CD4-positive, alpha-beta T cell treated with Interleukin-6 for 4 hours (primary cell): ENCODE results near the gene MTHFD1L.
"Not testable (repeated sequence)": the region's sequence is repeated elsewhere in the genome, so short reads cannot be mapped to it uniquely, and the experiment has no call there.

Experiments
- DNase-seq: peaks from one replicate; pipeline ENCODE4 v3.0.0-alpha.2; 2020; ENCODE audit warnings: mixed read lengths

The MTHFD1L gene

GRCh38 chr6:151045511-151046222 is 180.2 kb downstream of the MTHFD1L start:
- not testable (repeated sequence) for DNase-seq

- DNase-seq = no peak
Measured at GRCh38 chr6:151051164-151051563, 185.7 kb downstream of the MTHFD1L start.

DNA sequence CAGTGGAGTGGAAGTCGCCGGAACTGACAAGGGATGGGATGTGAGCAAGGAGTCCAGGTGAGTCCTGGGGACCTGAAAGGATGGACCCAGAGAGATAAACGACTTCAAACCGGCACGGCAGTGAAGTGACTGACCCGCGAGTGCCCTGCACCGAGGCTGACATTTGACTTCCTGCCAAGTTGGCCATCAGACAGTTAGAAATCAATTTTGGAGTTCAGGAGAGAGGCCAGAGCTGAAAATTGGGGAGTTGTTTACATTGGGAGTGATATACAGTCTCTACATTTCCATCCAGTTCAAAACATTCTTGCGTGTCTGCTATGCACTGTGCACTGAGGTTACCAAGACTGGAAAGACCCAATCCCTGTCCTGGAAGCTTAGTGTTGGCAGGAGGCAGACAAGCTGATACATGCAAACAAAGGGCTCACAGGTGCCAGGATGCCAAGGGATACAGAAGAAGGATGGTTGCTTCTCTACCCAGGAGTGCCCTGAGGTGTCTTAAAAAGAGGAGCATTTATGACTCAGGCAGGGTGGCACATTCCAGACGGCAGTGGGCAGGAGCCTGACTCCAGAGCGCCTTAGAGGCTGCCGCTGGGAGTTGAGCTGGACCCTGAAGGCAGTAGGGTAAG is 186.6 kb downstream of the MTHFD1L start:
- no peak for DNase-seq

- DNase-seq = no peak
Measured at GRCh38 chr6:151054306-151054705, 188.8 kb downstream of the MTHFD1L start.

DNA sequence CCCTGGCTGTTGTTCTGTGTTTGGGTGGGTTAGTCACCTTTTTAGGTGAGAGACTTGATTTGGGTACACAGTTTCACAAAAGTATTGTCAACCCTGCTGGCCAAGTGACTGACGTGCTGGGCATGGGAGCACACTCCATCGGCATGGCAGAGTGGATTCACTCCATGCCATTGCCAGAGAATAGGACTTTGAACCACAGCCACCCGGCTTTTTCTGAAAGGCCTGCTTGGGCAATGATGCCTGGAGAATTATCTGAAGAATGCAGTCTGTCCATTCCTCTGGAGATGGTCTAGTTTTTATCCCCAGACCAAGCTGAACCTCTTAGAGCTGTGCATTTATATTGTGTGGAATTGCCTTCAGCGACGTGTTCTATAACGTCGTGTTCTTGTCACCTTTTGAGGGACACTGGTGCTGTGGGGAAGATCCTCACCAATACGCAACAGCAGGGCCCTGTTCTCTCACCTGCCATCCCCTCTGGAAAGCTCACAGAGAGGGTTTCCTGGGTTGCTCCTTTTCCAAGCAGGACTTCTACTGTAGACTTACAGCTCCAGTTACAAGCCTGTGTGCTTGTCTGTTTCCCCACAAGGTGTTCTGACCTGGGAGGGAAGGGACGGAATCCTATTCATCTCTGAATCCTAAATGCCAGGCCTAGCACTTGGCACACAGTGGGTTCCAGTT is 190.9 kb downstream of the MTHFD1L start:
- no peak for DNase-seq

DNA sequence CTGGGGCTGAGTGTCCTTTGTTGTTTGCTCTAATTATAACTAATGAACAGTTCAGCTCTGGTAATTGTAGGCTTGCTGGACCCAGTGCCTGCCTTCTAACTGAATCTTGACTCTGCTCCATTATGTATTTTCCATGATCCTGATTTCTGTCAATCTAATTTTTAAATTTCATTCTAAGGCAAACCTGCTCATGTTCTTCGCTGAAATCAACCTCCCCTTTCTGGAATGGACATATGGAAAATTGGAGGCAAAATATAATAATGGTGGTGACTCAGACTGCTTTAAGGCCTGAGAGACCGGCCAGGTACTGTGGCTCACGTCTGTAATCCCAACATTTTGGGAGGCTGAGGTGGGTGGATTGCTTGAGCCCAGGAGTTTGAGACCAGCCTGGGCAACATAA is 191.6 kb downstream of the MTHFD1L start:
- DNase-seq = no peak

- no peak for DNase-seq
Measured at GRCh38 chr6:151058021-151058733, 192.7 kb downstream of the MTHFD1L start.

DNA sequence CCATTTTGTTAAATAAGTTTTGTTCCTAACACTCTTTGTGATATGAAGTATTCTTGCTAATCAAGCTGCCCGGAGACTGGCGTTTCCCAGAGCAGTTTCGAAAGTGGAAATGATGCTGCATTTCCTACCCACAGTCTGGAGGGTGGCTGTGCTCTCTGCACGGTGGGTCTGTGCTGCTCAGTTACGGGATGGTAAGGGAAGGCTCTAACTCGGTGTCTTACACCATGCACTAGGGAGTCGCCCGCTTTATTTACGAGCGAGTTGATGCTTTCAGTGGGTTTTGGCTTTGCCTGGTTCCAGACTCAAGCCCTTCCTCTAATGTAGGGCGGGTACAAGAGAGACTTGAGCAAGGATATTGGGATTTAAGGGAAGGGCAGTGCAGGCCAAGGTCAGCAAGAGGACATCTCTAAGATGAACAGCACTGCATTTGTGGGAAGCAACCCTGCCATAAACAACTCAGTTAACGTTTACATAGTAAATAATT is 194.2 kb downstream of the MTHFD1L start:
- DNase-seq = no peak

DNA sequence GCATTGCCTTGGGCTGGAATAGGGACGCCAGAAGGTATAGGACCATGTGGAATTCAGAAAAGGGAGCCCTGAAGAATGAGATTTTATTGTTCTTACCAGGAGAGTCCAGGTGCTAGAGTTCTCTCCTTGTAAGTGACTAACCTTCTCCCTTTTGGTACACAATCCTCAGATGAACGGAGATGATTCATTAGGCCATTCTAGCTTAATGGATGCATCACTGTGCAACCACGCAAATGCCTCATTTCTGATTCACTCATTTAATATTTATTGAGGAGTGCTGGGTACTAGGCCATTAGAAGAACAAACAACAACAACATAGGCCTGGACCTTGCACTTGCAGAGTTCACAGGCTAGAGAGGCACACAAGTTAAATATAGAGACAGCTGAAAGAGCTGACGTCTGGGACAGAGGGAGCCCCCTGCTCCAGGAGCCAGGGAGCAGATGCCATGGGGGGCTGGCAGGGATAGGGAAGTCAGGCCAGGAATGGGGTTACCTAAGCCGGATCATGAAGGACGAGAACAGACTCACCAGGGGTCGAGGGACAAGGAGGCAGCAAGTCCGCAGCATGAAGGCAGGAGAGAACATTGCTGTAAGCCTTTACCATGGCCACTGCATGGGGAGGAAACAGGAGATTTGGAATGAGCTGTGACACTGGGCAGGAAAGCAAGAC is 194.7 kb downstream of the MTHFD1L start:
- DNase-seq = no peak

- DNase-seq = no peak
Measured at GRCh38 chr6:151060766-151061531, 195.4 kb downstream of the MTHFD1L start.

DNA sequence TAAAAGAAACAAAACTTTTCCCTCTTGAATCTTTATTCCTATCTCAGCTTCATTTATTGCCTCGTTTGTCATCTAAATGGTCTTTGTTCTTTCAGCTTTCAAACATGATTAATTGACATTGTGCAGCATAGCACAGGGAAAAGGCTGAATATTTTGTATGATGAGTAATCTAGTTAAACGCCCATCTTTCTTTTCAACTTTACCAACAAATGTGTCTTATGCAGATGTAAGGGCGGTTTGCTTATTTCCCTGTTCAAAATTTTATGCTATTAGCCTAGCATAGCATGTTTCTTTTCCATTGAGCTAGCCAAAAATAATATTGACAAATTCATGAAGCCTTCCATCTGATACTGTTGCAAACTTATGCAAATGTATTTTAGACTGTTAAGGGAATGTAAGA is 197.8 kb downstream of the MTHFD1L start:
- no peak for DNase-seq

DNA sequence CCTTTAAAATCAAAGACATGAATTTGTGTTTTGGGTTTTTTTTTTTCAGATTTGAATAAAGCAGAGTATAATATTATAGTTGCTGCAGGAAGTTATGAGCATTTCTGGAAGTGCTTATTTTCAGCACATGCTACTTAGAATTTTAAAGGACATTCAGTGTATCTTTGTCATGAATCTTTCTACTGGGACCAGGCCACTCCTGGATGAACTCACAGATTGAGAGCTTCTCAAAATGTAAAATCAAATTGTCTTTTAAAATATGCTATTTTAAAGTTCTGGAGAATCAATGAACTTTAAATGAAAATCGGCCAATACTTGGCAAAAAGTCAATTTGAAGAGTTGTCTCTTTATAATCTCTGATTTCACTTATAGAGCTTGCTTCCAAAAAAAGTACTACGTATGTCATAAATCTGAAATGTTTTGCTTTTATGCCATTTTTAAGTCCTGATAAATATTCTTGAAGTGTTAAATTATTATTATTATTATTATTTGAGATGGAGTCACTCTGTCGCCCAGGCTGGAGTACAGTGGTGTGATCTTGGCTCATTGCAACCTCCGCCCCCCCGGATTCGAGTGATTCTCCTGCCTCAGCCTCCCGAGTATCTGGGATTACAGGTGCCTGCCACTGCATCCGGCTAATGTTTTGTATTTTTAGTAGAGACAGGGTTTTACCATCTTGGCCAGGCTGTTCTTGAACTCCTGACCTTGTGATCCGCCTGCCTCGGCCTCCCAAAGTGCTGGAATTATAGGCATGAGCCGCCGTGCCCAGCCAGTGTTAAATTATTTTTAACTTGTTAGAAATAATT is 198.5 kb downstream of the MTHFD1L start:
- DNase-seq = no peak

DNA sequence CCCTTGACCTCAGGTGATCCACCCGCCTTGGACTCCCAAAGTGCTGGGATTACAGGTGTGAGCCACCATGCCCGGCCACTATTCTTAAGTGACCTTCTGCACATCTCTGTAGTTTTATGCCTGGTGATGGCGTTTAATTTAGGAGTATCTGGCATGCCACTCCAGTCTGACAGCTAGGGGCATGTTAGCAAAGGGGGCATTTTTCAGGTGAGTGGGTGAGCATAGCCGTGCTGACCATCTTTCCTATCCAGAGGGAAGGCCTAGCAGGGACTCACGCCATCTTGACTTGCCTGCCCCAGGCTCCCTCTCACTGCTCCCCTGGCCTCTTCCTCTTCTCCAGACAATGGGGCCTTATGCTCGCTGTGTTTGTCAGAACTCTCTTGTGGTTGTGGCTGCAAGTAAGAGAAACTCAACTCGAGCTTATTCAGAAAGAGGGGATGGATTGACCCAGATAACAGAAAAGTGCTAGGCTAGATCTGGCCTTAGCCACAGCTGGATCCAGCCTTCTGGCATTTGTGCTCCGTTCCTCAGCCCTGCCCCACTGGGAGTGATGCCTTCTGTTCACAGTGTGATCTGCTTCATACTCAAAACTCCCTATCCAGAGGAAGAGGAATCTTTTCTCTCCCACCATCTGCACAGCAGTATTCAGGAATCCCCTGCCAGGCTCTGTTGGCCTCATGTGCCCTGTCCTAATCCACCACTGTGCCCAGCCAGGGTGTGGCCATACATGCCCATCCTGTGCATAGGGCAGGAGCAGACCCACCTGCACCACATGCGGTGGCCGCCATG is 199.7 kb downstream of the MTHFD1L start:
- no peak for DNase-seq

DNA sequence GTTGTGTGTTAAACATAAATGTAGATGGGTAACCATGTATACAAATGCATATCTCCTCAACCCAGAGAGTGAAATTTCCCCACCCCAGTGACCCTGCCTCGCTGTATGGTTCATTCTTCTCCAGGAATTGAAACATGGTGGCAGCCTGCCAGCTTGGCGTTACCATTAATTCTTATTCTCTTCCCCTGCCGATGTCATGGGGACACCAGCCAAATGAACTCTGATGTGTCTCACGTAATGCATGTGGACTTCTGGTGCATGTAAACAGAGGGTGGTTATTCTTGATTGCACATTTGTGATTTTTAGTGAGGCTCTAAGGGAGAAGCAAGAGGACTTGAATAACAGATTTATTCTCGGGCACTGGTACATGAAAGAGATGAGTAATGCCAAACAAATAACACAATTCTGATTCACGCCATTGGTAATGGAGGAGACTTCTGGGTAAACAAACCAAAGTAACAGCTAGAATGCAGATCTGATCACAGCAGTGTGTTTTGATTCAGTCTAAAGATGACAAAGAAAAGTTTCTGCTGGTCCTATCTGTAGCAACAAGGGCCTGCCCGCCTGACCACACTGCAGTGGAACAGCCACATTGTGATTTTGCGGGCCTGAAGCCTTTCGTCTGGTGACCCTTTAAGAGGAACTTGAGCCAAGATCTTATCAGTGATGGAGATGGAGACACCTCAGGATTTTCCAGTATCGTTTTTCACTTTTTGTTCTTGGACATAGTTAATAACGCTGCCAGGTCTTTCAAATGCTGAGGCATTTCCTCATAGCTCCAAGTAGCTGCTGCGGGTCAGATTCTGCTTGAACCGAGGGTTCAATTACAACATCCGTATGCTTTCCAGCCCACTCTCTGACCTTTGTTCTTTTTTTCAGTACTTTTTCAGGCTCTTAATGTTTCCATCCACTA is 202.4 kb downstream of the MTHFD1L start:
- no peak for DNase-seq

- no peak for DNase-seq
Measured at GRCh38 chr6:151068761-151069312, 203.3 kb downstream of the MTHFD1L start.

DNA sequence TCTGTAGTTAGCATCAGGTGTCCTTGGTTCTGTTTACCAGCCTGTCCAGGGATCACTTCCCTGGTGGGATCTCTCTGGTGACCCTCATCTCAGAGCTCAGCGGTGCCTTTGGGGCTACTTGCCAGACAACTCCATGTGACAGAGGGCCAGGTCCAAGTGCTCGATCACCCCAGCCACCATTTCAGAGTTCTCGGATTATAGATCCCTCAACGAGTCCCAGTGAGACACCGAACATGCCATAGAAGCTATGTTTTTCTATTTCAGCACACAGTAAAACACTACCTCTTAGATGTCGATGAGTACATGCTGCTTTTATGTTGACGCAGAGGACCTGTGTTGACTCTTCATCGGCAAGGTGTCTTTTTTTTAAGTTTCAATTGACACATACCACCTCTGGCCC is 204.1 kb downstream of the MTHFD1L start:
- no peak for DNase-seq

- no peak for DNase-seq
Measured at GRCh38 chr6:151070631-151071051, 205.1 kb downstream of the MTHFD1L start.

GRCh38 chr6:151071295-151071694 is 205.8 kb downstream of the MTHFD1L start:
- DNase-seq = no peak

DNA sequence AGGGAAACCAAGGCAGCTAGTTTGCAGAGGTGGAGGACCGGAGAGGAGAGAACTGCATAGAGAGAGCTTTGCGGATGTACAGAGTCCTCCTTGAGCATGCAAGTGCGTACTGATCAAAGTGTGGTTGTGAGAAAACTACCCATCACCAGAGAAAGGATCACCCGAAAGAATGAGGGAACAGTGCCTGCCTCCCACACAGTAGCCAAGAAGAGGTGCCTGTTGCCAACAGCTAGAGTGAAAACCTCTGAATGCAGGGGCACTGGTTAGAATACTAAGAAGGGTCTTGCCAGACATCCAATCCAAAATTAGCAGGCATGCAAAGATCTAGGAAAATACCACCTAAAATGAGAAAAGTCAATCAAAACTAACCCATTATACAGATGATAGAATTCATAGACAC is 207.6 kb downstream of the MTHFD1L start:
- DNase-seq = no peak
